GM21619 (cell line): ENCODE data around the gene NAGPA.
"Not testable (repeated sequence)": the region's sequence is repeated elsewhere in the genome, so short reads cannot be mapped to it uniquely, and the experiment has no call there.

ENCODE experiments used
- ATAC-seq: cut with Tn5 transposase; IDR thresholded peaks from one replicate; pipeline ENCODE4 v1.9.1; 2021; ENCODE audit not compliant: unreplicated experiment

Gene NAGPA, protein sequence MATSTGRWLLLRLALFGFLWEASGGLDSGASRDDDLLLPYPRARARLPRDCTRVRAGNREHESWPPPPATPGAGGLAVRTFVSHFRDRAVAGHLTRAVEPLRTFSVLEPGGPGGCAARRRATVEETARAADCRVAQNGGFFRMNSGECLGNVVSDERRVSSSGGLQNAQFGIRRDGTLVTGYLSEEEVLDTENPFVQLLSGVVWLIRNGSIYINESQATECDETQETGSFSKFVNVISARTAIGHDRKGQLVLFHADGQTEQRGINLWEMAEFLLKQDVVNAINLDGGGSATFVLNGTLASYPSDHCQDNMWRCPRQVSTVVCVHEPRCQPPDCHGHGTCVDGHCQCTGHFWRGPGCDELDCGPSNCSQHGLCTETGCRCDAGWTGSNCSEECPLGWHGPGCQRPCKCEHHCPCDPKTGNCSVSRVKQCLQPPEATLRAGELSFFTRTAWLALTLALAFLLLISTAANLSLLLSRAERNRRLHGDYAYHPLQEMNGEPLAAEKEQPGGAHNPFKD

DNA sequence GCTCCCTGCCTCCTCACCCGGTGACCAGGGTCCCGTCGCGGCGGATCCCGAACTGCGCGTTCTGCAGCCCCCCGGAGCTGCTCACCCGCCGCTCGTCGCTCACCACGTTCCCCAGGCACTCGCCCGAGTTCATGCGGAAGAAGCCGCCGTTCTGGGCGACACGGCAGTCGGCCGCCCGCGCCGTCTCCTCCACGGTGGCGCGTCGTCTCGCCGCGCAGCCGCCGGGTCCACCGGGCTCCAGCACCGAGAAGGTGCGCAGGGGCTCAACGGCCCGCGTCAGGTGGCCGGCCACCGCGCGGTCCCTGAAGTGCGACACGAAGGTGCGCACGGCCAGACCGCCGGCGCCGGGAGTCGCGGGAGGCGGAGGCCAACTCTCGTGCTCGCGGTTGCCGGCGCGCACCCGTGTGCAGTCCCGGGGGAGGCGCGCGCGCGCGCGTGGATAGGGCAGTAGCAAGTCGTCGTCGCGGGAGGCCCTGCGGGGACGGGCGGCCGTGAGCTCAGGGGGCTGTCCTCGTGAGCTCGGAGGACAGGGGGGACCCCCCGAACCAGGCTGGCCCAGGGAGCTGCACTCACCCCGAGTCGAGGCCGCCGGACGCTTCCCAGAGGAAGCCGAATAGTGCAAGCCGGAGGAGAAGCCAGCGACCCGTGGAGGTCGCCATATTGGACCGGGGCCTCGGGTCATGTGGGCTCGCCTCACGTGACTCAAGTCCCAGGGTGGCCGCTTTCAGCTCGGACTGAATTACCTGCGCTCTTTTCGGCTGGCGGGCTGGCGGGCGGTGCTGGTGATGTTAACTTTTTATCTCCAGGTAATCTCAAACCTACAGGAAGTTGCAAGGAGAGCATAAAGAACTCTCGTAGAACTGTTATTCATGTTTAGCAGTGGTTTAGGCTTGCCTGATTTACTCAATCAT lies at the start of gene NAGPA:
NAGPA (minus strand) TSS at position 680 of the 911 bp plus-strand sequence; CDS start at position 659, 21 bp downstream.
- ATAC-seq, result peak; percentile 93

- ATAC-seq, result not testable (repeated sequence)
Observed at GRCh38 chr16:5080996-5081395, 47.3 kb upstream of the NAGPA start.

- not testable (repeated sequence) for ATAC-seq
Observed at GRCh38 chr16:5080461-5080860, 46.7 kb upstream of the NAGPA start.

DNA sequence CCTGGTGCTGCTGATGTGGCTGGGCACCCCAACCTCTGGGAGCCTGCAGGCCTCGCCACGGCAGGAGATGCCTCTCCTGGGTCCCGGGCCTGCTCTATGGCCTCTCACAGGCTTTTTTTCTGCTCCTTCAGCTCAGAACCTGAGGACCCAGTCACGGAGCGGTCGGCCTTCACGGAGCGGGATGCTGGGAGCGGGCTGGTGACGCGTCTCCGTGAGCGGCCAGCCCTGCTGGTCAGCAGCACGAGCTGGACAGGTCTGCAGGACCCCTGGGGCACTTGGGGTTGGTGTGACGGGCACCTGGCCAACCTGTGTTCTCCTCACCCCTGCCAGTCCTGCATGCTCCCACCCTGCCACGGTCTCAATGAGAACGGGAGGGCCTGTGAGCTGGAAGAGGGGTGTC lies 44.9 kb upstream of the NAGPA start:
- ATAC-seq, result no peak

DNA sequence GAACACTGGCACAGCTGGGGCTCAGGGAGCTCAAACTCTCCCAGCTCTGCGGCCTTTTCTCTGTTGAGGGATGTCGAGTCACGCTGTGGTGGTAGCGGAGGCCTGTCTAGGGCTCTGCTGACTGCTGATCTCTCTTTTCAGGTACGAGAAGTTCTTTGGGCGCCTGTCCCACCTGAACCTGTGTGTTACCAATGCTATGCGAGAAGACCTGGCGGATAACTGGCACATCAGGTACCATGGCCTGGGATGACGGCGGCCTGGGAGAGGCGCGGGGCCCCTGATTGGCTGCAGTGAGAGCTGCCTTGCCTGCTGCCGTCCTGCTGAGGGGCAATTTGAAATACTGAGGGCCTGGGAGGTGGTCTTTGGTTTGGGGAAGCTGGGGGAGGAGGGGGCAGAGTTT lies 43.6 kb upstream of the NAGPA start:
- no peak for ATAC-seq

- ATAC-seq, result no peak
Observed at GRCh38 chr16:5075637-5076036, 41.9 kb upstream of the NAGPA start.

GRCh38 chr16:5073771-5074170 lies 40.0 kb upstream of the NAGPA start:
- not testable (repeated sequence) for ATAC-seq

- no peak for ATAC-seq
Observed at GRCh38 chr16:5073279-5073629, 39.5 kb upstream of the NAGPA start.

DNA sequence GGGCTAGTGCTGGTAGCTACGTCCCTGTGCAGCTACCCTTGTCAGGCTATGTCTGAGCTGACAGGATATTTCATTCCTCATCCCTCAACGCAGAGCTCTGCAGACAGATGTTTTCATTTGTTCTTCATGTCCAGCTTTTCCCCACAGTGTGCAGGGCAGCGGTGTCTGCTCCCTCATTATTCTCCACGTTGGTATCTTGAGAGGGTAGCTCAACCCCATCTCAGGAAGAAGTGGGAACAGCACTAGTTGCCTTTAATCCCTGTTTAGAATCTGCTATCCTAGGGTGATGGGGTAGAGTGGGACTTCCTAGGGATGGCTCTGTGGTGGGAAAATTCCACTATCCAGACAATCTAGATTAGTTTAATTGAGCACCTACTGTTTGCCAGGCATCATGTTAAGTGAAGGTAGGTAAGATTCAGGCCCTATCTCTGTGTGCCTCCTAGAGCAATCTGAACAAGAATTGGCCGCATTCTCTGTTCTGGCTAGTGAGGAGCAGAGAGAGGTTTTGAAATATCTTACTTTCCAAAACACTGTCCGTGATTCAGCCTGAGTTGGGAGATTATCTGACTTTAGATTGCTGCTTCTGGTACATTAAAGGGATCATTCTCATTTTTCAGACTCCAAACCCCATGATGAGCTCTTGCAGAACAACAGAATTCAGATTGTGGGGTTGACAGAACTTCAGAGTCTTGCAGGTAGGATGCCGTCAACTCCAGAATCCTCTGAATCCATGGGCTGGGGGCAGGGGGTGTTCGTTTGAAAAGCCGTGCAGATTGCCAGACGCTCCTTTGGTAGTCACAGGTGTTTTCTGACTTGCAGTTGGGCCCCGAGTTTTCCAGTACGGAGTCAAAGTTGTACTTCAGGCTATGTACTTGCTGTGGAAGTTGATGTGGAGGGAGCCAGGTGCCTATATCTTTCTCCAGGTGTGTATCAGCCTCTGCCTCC lies 38.9 kb upstream of the NAGPA start:
- no peak for ATAC-seq

GRCh38 chr16:5071681-5072333 lies 38.1 kb upstream of the NAGPA start, which contains the start of gene ALG1:
TSS of gene ALG1 (plus strand) at chr16:5071843. CDS start at chr16:5071850, 7 bp downstream.
- ATAC-seq, result peak; percentile 83

DNA sequence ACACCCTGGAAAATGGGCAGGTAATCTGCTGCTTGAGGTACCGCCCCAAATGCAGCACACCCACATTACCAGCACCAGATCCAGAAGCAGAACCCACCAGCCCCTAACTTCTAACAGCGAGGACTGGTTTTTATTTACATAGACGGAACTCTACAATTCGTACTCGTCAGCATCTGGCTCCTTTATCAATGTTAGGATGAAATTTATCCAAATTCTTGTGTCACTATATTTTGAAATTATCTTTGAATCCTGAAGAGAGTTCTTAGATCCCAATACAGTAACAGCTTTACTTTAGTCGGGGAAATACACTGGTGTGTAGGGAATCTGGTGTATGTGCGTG lies 37.6 kb upstream of the NAGPA start:
- ATAC-seq, result no peak

GRCh38 chr16:5070431-5071186 lies 36.9 kb upstream of the NAGPA start:
- no peak for ATAC-seq

- no peak for ATAC-seq
Observed at GRCh38 chr16:5069854-5070253, 36.1 kb upstream of the NAGPA start.

GRCh38 chr16:5069048-5069447 lies 35.3 kb upstream of the NAGPA start:
- ATAC-seq, result no peak

DNA sequence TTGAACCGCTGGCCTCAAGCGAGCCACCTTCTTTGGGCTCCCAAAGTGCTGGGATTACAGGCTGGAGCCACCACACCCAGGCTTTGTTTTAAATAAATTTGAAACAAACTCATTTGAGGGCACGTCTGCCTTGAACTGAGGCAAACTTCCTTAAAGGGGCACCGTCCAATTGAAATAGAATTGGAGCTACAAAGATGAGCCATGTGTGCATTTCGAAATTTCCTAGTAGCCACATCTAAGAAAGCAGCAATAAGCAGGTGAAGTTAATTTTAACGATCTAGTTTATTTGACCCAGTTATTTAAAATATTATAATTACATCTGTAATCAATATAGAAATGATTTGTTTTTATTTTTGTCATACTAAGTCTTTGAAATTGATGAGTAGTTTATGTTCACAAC lies 32.8 kb upstream of the NAGPA start:
- no peak for ATAC-seq

- ATAC-seq, result no peak
Observed at GRCh38 chr16:5065813-5066212, 32.1 kb upstream of the NAGPA start, which contains the start of gene C16orf89. TSS of gene C16orf89 (minus strand) at chr16:5065956. CDS start at chr16:5065908, 48 bp downstream.

GRCh38 chr16:5065326-5065725 lies 31.6 kb upstream of the NAGPA start:
- ATAC-seq, result no peak

DNA sequence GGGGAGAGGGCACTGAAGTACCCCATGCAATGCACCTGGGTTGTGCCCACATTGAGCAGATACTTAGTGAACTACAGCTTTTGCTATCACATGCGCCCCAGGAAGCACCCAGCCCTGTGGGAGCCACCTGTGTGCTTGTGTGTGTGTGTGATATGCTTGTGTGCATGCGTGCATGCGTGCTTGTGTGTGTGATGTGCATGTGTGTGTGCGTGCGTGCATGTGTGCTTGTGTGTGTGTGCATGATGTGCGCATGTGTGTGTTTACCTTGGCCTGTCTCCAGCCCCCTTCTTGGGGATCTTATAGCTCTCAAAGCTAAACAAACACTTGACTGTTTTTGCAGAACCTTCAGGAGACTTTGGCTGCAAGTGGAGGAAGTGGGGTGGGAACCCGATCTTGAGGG lies 31.2 kb upstream of the NAGPA start:
- ATAC-seq, result no peak
